ENCODE data around the gene TMEM250. TPM values are rescaled to one million over a fixed set of nuclear protein-coding genes. Genes with fewer than 3 reads are reported as not detected.
A peak's percentile ranks its signal among the peaks of the same experiment; 100 is the strongest.

The TMEM250 gene
- total RNA-seq, 1 donor from 2014 or later, result 25.0 TPM

GRCh38 chr9:136098844-136099243 is 19.8 kb downstream of the TMEM250 start:
- Histone ChIP-seq H3K4me1 (peaks cover 18% of the 10 kb centered on the region), H3K27me3 (no peaks in the 10 kb centered on the region), H3K36me3 (no peaks in the 10 kb centered on the region), H3K4me3 (no peak overlapping the region), H3K9me3 (no peaks in the 10 kb centered on the region), H3K27ac (no peak overlapping the region)
- TF ChIP-seq POLR2AphosphoS5 (IDR thresholded peaks at IDR 0.05; ENCODE audit: insufficient read depth in 1 of 2, low read depth in 1 of 2) (no peak), POLR2A (IDR thresholded peaks at IDR 0.05) (no peak)
- TF ChIP-seq, protein P1, sequence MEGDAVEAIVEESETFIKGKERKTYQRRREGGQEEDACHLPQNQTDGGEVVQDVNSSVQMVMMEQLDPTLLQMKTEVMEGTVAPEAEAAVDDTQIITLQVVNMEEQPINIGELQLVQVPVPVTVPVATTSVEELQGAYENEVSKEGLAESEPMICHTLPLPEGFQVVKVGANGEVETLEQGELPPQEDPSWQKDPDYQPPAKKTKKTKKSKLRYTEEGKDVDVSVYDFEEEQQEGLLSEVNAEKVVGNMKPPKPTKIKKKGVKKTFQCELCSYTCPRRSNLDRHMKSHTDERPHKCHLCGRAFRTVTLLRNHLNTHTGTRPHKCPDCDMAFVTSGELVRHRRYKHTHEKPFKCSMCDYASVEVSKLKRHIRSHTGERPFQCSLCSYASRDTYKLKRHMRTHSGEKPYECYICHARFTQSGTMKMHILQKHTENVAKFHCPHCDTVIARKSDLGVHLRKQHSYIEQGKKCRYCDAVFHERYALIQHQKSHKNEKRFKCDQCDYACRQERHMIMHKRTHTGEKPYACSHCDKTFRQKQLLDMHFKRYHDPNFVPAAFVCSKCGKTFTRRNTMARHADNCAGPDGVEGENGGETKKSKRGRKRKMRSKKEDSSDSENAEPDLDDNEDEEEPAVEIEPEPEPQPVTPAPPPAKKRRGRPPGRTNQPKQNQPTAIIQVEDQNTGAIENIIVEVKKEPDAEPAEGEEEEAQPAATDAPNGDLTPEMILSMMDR (IDR thresholded peaks at IDR 0.05), result no peak
- intact Hi-C loops (cut with DNase I), result no loop called here
- DNase-seq (ENCODE audit: extremely low spot score in 2 of 2), result no peak

DNA sequence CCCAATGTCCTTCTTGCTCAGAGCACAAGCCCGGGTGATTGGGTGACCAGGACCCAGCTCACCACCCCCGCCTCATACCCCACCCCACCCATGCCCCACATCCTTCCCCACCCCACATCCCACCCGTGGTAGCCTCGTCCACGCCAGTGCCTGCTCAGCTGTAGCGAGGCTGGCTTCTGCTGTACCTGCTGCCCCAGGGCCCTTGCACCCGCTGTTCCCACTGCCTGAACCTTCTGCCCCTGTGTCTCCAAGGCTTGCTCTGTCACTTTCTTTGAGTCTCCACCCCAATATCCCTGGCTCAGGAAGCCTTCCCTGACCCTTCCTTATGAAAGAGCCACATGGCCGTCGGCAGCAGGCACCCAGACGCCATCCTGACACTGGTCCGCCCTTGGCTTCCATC is 20.5 kb downstream of the TMEM250 start:
- no peak overlapping the region for H3K27ac ChIP-seq
- H3K4me1 ChIP-seq, result peaks cover 21% of the 10 kb centered on the region
- no peak for DNase-seq (ENCODE audit: extremely low spot score in 2 of 2)
- TF ChIP-seq POLR2AphosphoS5 (IDR thresholded peaks at IDR 0.05; ENCODE audit: insufficient read depth in 1 of 2, low read depth in 1 of 2), result no peak
- TF ChIP-seq, protein P1 (IDR thresholded peaks at IDR 0.05), result no peak
- no peak for TF ChIP-seq POLR2A (IDR thresholded peaks at IDR 0.05)
- intact Hi-C loops (cut with DNase I), result no loop called here
- H3K4me3 ChIP-seq, result no peak overlapping the region
- H3K9me3 ChIP-seq, result no peaks in the 10 kb centered on the region
- H3K27me3 ChIP-seq, result no peaks in the 10 kb centered on the region
- H3K36me3 ChIP-seq, result no peaks in the 10 kb centered on the region

DNA sequence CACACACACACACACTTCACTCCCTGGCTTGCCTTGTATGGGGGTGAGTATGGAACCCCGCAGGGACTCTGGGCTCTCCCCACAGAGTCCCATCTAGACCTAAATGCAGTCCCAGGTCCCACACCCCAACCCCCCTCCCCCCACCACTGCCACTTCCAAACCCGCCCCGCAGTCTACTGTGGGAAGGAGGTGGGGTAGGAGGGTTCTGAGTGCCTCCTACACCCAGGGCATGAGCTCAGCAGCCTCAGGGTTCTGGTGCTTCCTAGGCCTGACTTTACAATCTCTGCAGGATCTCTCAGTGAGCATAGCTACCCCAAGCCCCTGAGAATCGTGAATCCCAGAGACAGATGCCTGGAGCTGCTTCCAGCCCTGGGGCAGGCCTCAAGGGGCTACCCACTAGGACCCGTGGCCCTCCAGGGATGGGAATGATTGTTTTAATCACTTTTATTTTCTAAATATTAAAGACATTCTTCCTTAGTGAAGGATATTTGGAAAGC is 22.1 kb downstream of the TMEM250 start:
- TF ChIP-seq, protein P1 (IDR thresholded peaks at IDR 0.05), result no peak
- TF ChIP-seq POLR2AphosphoS5 (IDR thresholded peaks at IDR 0.05; ENCODE audit: insufficient read depth in 1 of 2, low read depth in 1 of 2) (no peak), POLR2A (IDR thresholded peaks at IDR 0.05) (no peak)
- Histone ChIP-seq H3K4me3 (no peak overlapping the region), H3K36me3 (no peaks in the 10 kb centered on the region), H3K9me3 (no peaks in the 10 kb centered on the region), H3K27ac (peak overlapping the region; percentile 87), H3K4me1 (peaks cover 38% of the 10 kb centered on the region), H3K27me3 (no peaks in the 10 kb centered on the region)
- DNase-seq (ENCODE audit: extremely low spot score in 2 of 2), result no peak
- intact Hi-C loops (cut with DNase I), result no loop called here

GRCh38 chr9:136095070-136096058 is 23.3 kb downstream of the TMEM250 start, which contains the start of gene NACC2:
TSS of gene NACC2 (minus strand) at chr9:136095289. CDS start at chr9:136050521, 44,768 bp downstream.
- Histone ChIP-seq H3K4me3 (peak within 1 kb of the TSS; percentile 59 to 86), H3K9me3 (no peaks in the 10 kb centered on the region), H3K27me3 (no peaks in the 10 kb centered on the region), H3K4me1 (peaks cover 50% of the 10 kb centered on the region), H3K36me3 (no peaks in the 10 kb centered on the region), H3K27ac (peak within 1 kb of the TSS; percentile 87)
- DNase-seq (ENCODE audit: extremely low spot score in 2 of 2), result no peak
- intact Hi-C loops (cut with DNase I), result no loop called here
- TF ChIP-seq, protein P1 (IDR thresholded peaks at IDR 0.05), result no peak
- TF ChIP-seq POLR2AphosphoS5 (IDR thresholded peaks at IDR 0.05; ENCODE audit: insufficient read depth in 1 of 2, low read depth in 1 of 2) (peak in 1 of 2 donors; percentile 21), POLR2A (IDR thresholded peaks at IDR 0.05) (peak in 1 of 2 donors; percentile 36)
